BLaER1 (cell line): ENCODE data around the gene MMP28.

Experiments
- H3K27ac ChIP-seq: shearing (Covaris generic); formaldehyde crosslinking; 2 replicates; pipeline ENCODE4 v1.8.1; 2022
- H3K27me3 ChIP-seq: shearing (Covaris generic); formaldehyde crosslinking; 2 replicates; pipeline ENCODE4 v1.8.1; 2022
- H3K36me3 ChIP-seq: shearing (Covaris generic); formaldehyde crosslinking; 2 replicates; pipeline ENCODE4 v1.8.1; 2022
- H3K4me1 ChIP-seq: shearing (Covaris generic); formaldehyde crosslinking; 2 replicates; pipeline ENCODE4 v1.8.1; 2022
- H3K4me2 ChIP-seq: shearing (Covaris generic); formaldehyde crosslinking; 2 replicates; pipeline ENCODE4 v1.8.1; 2022
- H3K4me3 ChIP-seq: shearing (Covaris generic); formaldehyde crosslinking; 2 replicates; pipeline ENCODE4 v1.8.1; 2022
- H3K9ac ChIP-seq: shearing (Covaris generic); formaldehyde crosslinking; 2 replicates; pipeline ENCODE4 v1.8.1; 2022
- H3K9me3 ChIP-seq: shearing (Covaris generic); formaldehyde crosslinking; 2 replicates; pipeline ENCODE4 v1.8.1; 2022
- H4K20me1 ChIP-seq: shearing (Covaris generic); formaldehyde crosslinking; 2 replicates; pipeline ENCODE4 v1.8.1; 2022
- Cebpa-rat ChIP-seq: shearing (Covaris generic); IDR thresholded peaks from 2 replicates; pipeline ENCODE4 v1.8.1; 2022

The MMP28 gene

GRCh38 chr17:35730400-35731005 is 64.9 kb downstream of the MMP28 start:
- Histone ChIP-seq H3K9ac (no peak overlapping the region), H3K9me3 (no peaks in the 10 kb centered on the region), H3K4me2 (peak overlapping the region; percentile 86), H3K27ac (no peak overlapping the region), H3K4me3 (no peak overlapping the region), H3K4me1 (peaks cover 52% of the 10 kb centered on the region), H3K27me3 (no peaks in the 10 kb centered on the region), H4K20me1 (peaks cover 48% of the 10 kb centered on the region), H3K36me3 (peaks cover 33% of the 10 kb centered on the region)
- TF ChIP-seq Cebpa-rat: no peak

- Histone ChIP-seq H3K9me3 (no peaks in the 10 kb centered on the region), H3K4me1 (peaks cover 55% of the 10 kb centered on the region), H3K27me3 (no peaks in the 10 kb centered on the region), H3K9ac (no peak overlapping the region), H3K36me3 (peaks cover 44% of the 10 kb centered on the region), H3K27ac (no peak overlapping the region), H3K4me2 (no peak overlapping the region), H4K20me1 (peaks cover 39% of the 10 kb centered on the region), H3K4me3 (no peak overlapping the region)
- no peak for TF ChIP-seq Cebpa-rat
Measured at GRCh38 chr17:35729405-35729833, 66.0 kb downstream of the MMP28 start.

- Histone ChIP-seq H3K4me2 (no peak overlapping the region), H3K9me3 (no peaks in the 10 kb centered on the region), H3K27me3 (no peaks in the 10 kb centered on the region), H3K27ac (no peak overlapping the region), H3K36me3 (peaks cover 53% of the 10 kb centered on the region), H4K20me1 (peaks cover 30% of the 10 kb centered on the region), H3K4me1 (peaks cover 52% of the 10 kb centered on the region), H3K9ac (no peak overlapping the region), H3K4me3 (no peak overlapping the region)
- no peak for TF ChIP-seq Cebpa-rat
Measured at GRCh38 chr17:35728551-35728950, 66.9 kb downstream of the MMP28 start.

- H3K36me3 ChIP-seq: peaks cover 62% of the 10 kb centered on the region
- no peak for TF ChIP-seq Cebpa-rat
- no peak overlapping the region for H3K4me3 ChIP-seq
- no peak overlapping the region for H3K9ac ChIP-seq
- peaks cover 42% of the 10 kb centered on the region for H3K4me1 ChIP-seq
- H3K27ac ChIP-seq: no peak overlapping the region
- H3K9me3 ChIP-seq: no peaks in the 10 kb centered on the region
- peaks cover 21% of the 10 kb centered on the region for H4K20me1 ChIP-seq
- H3K4me2 ChIP-seq: no peak overlapping the region
- H3K27me3 ChIP-seq: no peaks in the 10 kb centered on the region
Measured at GRCh38 chr17:35727635-35728034, 67.8 kb downstream of the MMP28 start.

GRCh38 chr17:35726953-35727460 is 68.4 kb downstream of the MMP28 start:
- no peak overlapping the region for H3K4me3 ChIP-seq
- TF ChIP-seq Cebpa-rat: no peak
- peaks cover 36% of the 10 kb centered on the region for H3K4me1 ChIP-seq
- H3K36me3 ChIP-seq: peaks cover 66% of the 10 kb centered on the region
- 0 out of 2 replicates have a peak overlapping the region, but pooled peaks have one; percentile 40 for H3K27ac ChIP-seq
- no peak overlapping the region for H3K9ac ChIP-seq
- H3K27me3 ChIP-seq: no peaks in the 10 kb centered on the region
- peaks cover 15% of the 10 kb centered on the region; the same call in 1 of the 2 replicates for H4K20me1 ChIP-seq
- H3K9me3 ChIP-seq: no peaks in the 10 kb centered on the region
- peak overlapping the region; percentile 67 for H3K4me2 ChIP-seq

- H3K9ac ChIP-seq: peak overlapping the region; percentile 50; the same call in 1 of the 2 replicates
- peak overlapping the region; percentile 67 for H3K4me2 ChIP-seq
- no peak overlapping the region for H3K4me3 ChIP-seq
- H3K27ac ChIP-seq: peak overlapping the region; percentile 40; the same call in 1 of the 2 replicates
- no peaks in the 10 kb centered on the region for H3K9me3 ChIP-seq
- H4K20me1 ChIP-seq: peaks cover 15% of the 10 kb centered on the region; the same call in 1 of the 2 replicates
- H3K4me1 ChIP-seq: peaks cover 35% of the 10 kb centered on the region
- TF ChIP-seq Cebpa-rat: no peak
- H3K36me3 ChIP-seq: peaks cover 73% of the 10 kb centered on the region
- no peaks in the 10 kb centered on the region for H3K27me3 ChIP-seq
Measured at GRCh38 chr17:35726127-35726952, 69.1 kb downstream of the MMP28 start.

- H3K27ac ChIP-seq: no peak overlapping the region
- H3K9ac ChIP-seq: no peak overlapping the region
- peaks cover 29% of the 10 kb centered on the region for H3K4me1 ChIP-seq
Measured at GRCh38 chr17:35725802-35726126, 69.7 kb downstream of the MMP28 start.

GRCh38 chr17:35725058-35725457 is 70.4 kb downstream of the MMP28 start:
- Histone ChIP-seq H4K20me1 (peaks cover 15% of the 10 kb centered on the region; the same call in 1 of the 2 replicates), H3K9me3 (no peaks in the 10 kb centered on the region), H3K36me3 (peaks cover 82% of the 10 kb centered on the region), H3K27me3 (no peaks in the 10 kb centered on the region), H3K4me1 (peaks cover 22% of the 10 kb centered on the region), H3K9ac (no peak overlapping the region), H3K4me2 (no peak overlapping the region), H3K27ac (no peak overlapping the region), H3K4me3 (no peak overlapping the region)
- TF ChIP-seq Cebpa-rat: no peak

More at GRCh38 chr17:35725802-35726126, 69.7 kb downstream of the MMP28 start:
- no peak for TF ChIP-seq Cebpa-rat
- Histone ChIP-seq H4K20me1 (peaks cover 15% of the 10 kb centered on the region; the same call in 1 of the 2 replicates), H3K4me2 (peak overlapping the region; percentile 67; the same call in 1 of the 2 replicates), H3K36me3 (peaks cover 79% of the 10 kb centered on the region), H3K27me3 (no peaks in the 10 kb centered on the region), H3K9me3 (no peaks in the 10 kb centered on the region), H3K4me3 (no peak overlapping the region)

- H3K9me3 ChIP-seq: no peaks in the 10 kb centered on the region
- no peak overlapping the region for H3K27ac ChIP-seq
- no peaks in the 10 kb centered on the region for H3K27me3 ChIP-seq
- H3K4me2 ChIP-seq: no peak overlapping the region
- no peak for TF ChIP-seq Cebpa-rat
- H3K4me3 ChIP-seq: no peak overlapping the region
- H3K9ac ChIP-seq: no peak overlapping the region
- H4K20me1 ChIP-seq: 0 out of 2 replicates have a peak, but pooled peaks cover 9% of the 10 kb centered on the region
- peaks cover 84% of the 10 kb centered on the region for H3K36me3 ChIP-seq
- H3K4me1 ChIP-seq: peaks cover 19% of the 10 kb centered on the region
Measured at GRCh38 chr17:35723735-35724134, 71.7 kb downstream of the MMP28 start.

GRCh38 chr17:35717475-35717874 is 78.0 kb downstream of the MMP28 start:
- no peaks in the 10 kb centered on the region for H3K9me3 ChIP-seq
- H3K36me3 ChIP-seq: peaks cover 91% of the 10 kb centered on the region
- peaks cover 11% of the 10 kb centered on the region for H3K4me1 ChIP-seq
- no peak for TF ChIP-seq Cebpa-rat
- H4K20me1 ChIP-seq: 0 out of 2 replicates have a peak, but pooled peaks cover 14% of the 10 kb centered on the region
- no peaks in the 10 kb centered on the region for H3K27me3 ChIP-seq
- H3K9ac ChIP-seq: no peak overlapping the region
- no peak overlapping the region for H3K4me2 ChIP-seq
- H3K27ac ChIP-seq: no peak overlapping the region
- H3K4me3 ChIP-seq: no peak overlapping the region
